Subcutaneous abdominal adipose tissue (tissue), 5 donors: ENCODE data around the gene DLL3.
"Not testable (repeated sequence)": the region's sequence is repeated elsewhere in the genome, so short reads cannot be mapped to it uniquely, and the experiment has no call there.

Experiments used
- H3K27ac ChIP-seq: one replicate; pipeline ENCODE4 v1.7.0; 2013; ENCODE audit warnings: low read depth, mild to moderate bottlenecking, inconsistent platforms, low read length, moderate library complexity
- H3K27me3 ChIP-seq, 5 donors: one replicate each; pipeline ENCODE4 v1.7.0; 2013; ENCODE audit warnings: low read length in 5 of 5, inconsistent platforms in 1 of 5; ENCODE audit not compliant: control insufficient read depth in 5 of 5, insufficient read depth in 4 of 5
- H3K36me3 ChIP-seq, 5 donors: one replicate each; pipeline ENCODE4 v1.7.0; 2013; ENCODE audit warnings: low read length in 5 of 5; ENCODE audit not compliant: control insufficient read depth in 5 of 5, insufficient read depth in 5 of 5
- H3K4me1 ChIP-seq, 5 donors: one replicate each; pipeline ENCODE4 v1.7.0; 2013; ENCODE audit warnings: low read length in 5 of 5, mild to moderate bottlenecking in 3 of 5, moderate library complexity in 1 of 5; ENCODE audit not compliant: control insufficient read depth in 5 of 5, insufficient read depth in 5 of 5
- H3K4me3 ChIP-seq, 5 donors: one replicate each; pipeline ENCODE4 v1.7.0; 2013; ENCODE audit warnings: low read length in 5 of 5, low read depth in 1 of 5
- H3K9ac ChIP-seq, 5 donors: one replicate each; pipeline ENCODE4 v1.7.0; 2013; ENCODE audit warnings: low read length in 5 of 5, mild to moderate bottlenecking in 4 of 5, moderate library complexity in 3 of 5
- H3K9me3 ChIP-seq, 5 donors: one replicate each; pipeline ENCODE4 v1.7.0; 2013; ENCODE audit warnings: low read length in 5 of 5; ENCODE audit not compliant: control insufficient read depth in 5 of 5
- donor health status: healthy.
- donor health status: healthy.
- donor health status: healthy.
- donor health status: healthy.
- donor health status: healthy.

DLL3 gene

GRCh38 chr19:39471756-39472536 lies 26.8 kb upstream of the DLL3 start:
- no peak overlapping the region for H3K27ac ChIP-seq
- H3K4me3 ChIP-seq, result no peak overlapping the region
- no peak overlapping the region for H3K9ac ChIP-seq
- peaks cover 3 to 98% (median 94%) of the 10 kb centered on the region in 5 donors for H3K36me3 ChIP-seq
- H3K9me3 ChIP-seq, result no peaks in the 10 kb centered on the region
- H3K4me1 ChIP-seq, result no peaks in the 10 kb centered on the region
- no peaks in the 10 kb centered on the region for H3K27me3 ChIP-seq

- Histone ChIP-seq H3K36me3 (peaks cover 3 to 89% (median 87%) of the 10 kb centered on the region in 5 donors), H3K4me1 (no peaks in the 10 kb centered on the region), H3K9ac (no peak overlapping the region), H3K4me3 (no peak overlapping the region), H3K27me3 (no peaks in the 10 kb centered on the region), H3K27ac (no peak overlapping the region), H3K9me3 (no peaks in the 10 kb centered on the region)
Observed at GRCh38 chr19:39472746-39473442, 25.9 kb upstream of the DLL3 start.

GRCh38 chr19:39473443-39473960 lies 25.2 kb upstream of the DLL3 start:
- H3K27me3 ChIP-seq, result no peaks in the 10 kb centered on the region
- H3K4me1 ChIP-seq, result no peaks in the 10 kb centered on the region
- no peak overlapping the region for H3K4me3 ChIP-seq
- H3K36me3 ChIP-seq, result peaks cover 3 to 83% (median 81%) of the 10 kb centered on the region in 5 donors
- H3K9me3 ChIP-seq, result no peaks in the 10 kb centered on the region
- no peak overlapping the region for H3K9ac ChIP-seq
- H3K27ac ChIP-seq, result no peak overlapping the region

GRCh38 chr19:39474139-39474620 lies 24.6 kb upstream of the DLL3 start:
- Histone ChIP-seq H3K9ac (no peak overlapping the region), H3K36me3 (peaks cover 3 to 76% (median 74%) of the 10 kb centered on the region in 5 donors), H3K4me3 (no peak overlapping the region), H3K4me1 (no peaks in the 10 kb centered on the region), H3K27me3 (no peaks in the 10 kb centered on the region), H3K9me3 (no peaks in the 10 kb centered on the region), H3K27ac (no peak overlapping the region)

- peaks cover 3 to 61% (median 58%) of the 10 kb centered on the region in 5 donors for H3K36me3 ChIP-seq
- no peak overlapping the region for H3K4me3 ChIP-seq
- no peaks in the 10 kb centered on the region for H3K9me3 ChIP-seq
- no peak overlapping the region for H3K27ac ChIP-seq
- H3K4me1 ChIP-seq, result peaks cover 0 to 8% (median 7%) of the 10 kb centered on the region in 5 donors
- H3K9ac ChIP-seq, result no peak overlapping the region
- H3K27me3 ChIP-seq, result no peaks in the 10 kb centered on the region
Observed at GRCh38 chr19:39475748-39476147, 23.0 kb upstream of the DLL3 start.

- Histone ChIP-seq H3K36me3 (peaks cover 0 to 34% (median 28%) of the 10 kb centered on the region in 5 donors), H3K4me1 (peaks cover 6 to 21% (median 20%) of the 10 kb centered on the region in 5 donors)
- not testable (repeated sequence) for H3K9ac ChIP-seq, H3K27ac ChIP-seq, H3K9me3 ChIP-seq, H3K4me3 ChIP-seq, H3K27me3 ChIP-seq
Observed at GRCh38 chr19:39479319-39479801, 19.4 kb upstream of the DLL3 start.

GRCh38 chr19:39479916-39480315 lies 18.8 kb upstream of the DLL3 start:
- peak overlapping the region; percentile 86 to 98 (median 93) for H3K4me3 ChIP-seq
- peak overlapping the region in 4 of 5 donors; percentile 58 to 99 (median 92) for H3K9ac ChIP-seq

GRCh38 chr19:39480337-39481228 lies 18.2 kb upstream of the DLL3 start, which contains the start of gene TIMM50:
TIMM50 (plus strand) TSS chr19:39480838; CDS start chr19:39480854, 16 bp downstream.
- Histone ChIP-seq H3K36me3 (peaks cover 3 to 28% (median 27%) of the 10 kb centered on the region in 5 donors), H3K9ac (peak within 1 kb of the TSS; percentile 85 to 99 (median 89)), H3K27me3 (no peaks in the 10 kb centered on the region), H3K4me1 (peaks cover 6 to 21% (median 20%) of the 10 kb centered on the region in 5 donors), H3K4me3 (peak within 1 kb of the TSS; percentile 86 to 99 (median 96)), H3K27ac (peak within 1 kb of the TSS; percentile 61), H3K9me3 (no peaks in the 10 kb centered on the region)

More at GRCh38 chr19:39479916-39480315, 18.8 kb upstream of the DLL3 start:
- H3K36me3 ChIP-seq, result peaks cover 0 to 29% (median 25%) of the 10 kb centered on the region in 5 donors
- peak overlapping the region; percentile 61 for H3K27ac ChIP-seq
- peaks cover 6 to 21% (median 20%) of the 10 kb centered on the region in 5 donors for H3K4me1 ChIP-seq
- no peaks in the 10 kb centered on the region for H3K9me3 ChIP-seq
- no peaks in the 10 kb centered on the region for H3K27me3 ChIP-seq

GRCh38 chr19:39481229-39481545 lies 17.6 kb upstream of the DLL3 start:
- Histone ChIP-seq H3K9me3 (no peaks in the 10 kb centered on the region), H3K4me3 (peak overlapping the region; percentile 86 to 99 (median 96)), H3K27ac (peak overlapping the region; percentile 61), H3K4me1 (peaks cover 6 to 21% (median 20%) of the 10 kb centered on the region in 5 donors), H3K9ac (peak overlapping the region; percentile 85 to 99 (median 89)), H3K36me3 (peaks cover 3 to 28% (median 27%) of the 10 kb centered on the region in 5 donors), H3K27me3 (no peaks in the 10 kb centered on the region)
